CD4-positive, alpha-beta T cell treated with Interleukin-15 for 4 hours (primary cell): ENCODE measurements around the gene PLEKHA8.
A peak's percentile ranks its signal among the peaks of the same experiment; 100 is the strongest.

Experiments used
- DNase-seq: peaks from one replicate; pipeline ENCODE4 v3.0.0-alpha.2; 2020; ENCODE audit warnings: low spot score

The PLEKHA8 gene

GRCh38 chr7:30146127-30146612, 118.0 kb downstream of the PLEKHA8 start:
- no peak for DNase-seq

- DNase-seq, result no peak
Observed at GRCh38 chr7:30147223-30147622, 119.0 kb downstream of the PLEKHA8 start.

- no peak for DNase-seq
Observed at GRCh38 chr7:30147785-30148184, 119.6 kb downstream of the PLEKHA8 start.

DNA sequence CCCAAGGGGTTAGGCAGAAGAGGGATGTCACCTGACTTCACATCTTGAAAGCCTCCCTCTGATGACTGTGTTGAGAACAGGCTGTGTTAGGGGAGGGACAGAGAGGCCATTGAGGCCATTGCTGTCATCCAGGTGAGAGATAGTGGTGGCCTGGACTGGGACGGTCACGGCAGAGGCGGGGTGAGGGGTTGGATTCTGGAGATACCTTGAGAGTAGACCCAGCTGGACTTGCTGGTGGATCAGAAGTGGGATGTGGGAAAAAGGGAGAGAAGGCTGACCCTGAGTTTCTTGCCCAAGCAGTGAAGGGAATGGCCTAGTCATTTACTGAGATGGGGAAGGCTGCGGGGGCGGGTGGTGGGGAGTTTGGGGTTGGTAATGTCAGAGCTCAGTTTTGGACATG, 120.2 kb downstream of the PLEKHA8 start:
- no peak for DNase-seq

GRCh38 chr7:30148951-30149459, 120.8 kb downstream of the PLEKHA8 start:
- DNase-seq, result no peak

- no peak for DNase-seq
Observed at GRCh38 chr7:30149640-30150272, 121.5 kb downstream of the PLEKHA8 start.

- DNase-seq, result no peak
Observed at GRCh38 chr7:30150711-30151110, 122.5 kb downstream of the PLEKHA8 start.

GRCh38 chr7:30154111-30154587, 125.9 kb downstream of the PLEKHA8 start:
- DNase-seq, result no peak

DNA sequence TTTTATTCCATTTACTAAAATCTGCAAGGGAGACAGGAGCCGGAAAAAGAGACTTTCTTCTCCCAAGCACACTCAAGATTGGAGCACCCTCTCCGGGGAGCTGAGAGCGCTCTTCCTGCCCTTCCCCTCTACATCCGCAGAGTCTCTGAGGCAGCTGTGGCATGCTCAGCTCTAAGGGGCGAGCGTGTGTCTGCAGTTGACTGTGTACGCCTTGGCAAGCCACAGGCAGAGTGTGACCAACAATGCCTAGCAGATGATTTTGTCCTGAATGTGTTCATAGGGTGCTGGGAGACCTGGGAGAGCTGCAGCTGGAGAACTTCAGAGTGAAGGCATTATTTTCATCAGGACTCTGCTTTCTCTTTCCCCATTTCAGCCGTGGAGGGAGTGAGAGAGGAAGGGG, 127.3 kb downstream of the PLEKHA8 start:
- no peak for DNase-seq

DNA sequence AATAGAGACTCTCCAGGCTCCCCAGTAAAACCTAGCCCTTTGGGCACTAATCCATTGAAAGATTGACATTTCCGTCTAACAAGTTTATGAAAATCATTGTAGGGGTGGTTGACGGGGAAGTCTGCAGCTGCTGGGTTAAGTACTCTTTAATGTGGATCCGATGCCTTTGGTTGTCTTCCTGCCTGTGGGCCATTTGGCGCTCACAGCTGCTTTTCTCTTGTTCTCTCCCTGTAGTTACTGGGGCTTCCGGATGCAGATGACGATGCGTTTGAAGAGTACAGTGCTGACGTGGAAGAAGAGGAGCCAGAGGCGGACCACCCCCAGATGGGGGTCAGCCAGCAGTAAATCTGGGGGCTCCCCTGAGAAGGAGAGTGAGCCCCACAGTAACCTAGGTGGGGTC, 129.0 kb downstream of the PLEKHA8 start:
- no peak for DNase-seq

DNA sequence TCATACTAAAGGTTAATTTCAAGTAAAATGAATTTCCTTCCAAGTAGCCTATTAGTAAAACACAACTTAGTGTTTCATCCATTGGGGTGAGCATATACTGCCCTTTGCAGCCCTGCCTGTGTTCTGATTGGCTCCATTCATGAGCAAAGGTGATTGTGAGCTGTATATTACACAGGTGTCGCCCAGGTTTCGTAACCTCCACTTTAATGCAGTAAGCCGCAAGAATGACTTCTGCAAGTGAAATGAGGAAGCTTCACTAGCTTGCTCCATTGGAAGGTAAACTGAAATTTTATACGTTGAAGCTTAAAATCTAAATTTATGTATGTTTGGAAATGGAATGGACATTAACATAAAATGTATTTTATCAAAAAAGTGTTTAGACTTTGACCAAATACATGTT, 131.0 kb downstream of the PLEKHA8 start:
- no peak for DNase-seq

DNA sequence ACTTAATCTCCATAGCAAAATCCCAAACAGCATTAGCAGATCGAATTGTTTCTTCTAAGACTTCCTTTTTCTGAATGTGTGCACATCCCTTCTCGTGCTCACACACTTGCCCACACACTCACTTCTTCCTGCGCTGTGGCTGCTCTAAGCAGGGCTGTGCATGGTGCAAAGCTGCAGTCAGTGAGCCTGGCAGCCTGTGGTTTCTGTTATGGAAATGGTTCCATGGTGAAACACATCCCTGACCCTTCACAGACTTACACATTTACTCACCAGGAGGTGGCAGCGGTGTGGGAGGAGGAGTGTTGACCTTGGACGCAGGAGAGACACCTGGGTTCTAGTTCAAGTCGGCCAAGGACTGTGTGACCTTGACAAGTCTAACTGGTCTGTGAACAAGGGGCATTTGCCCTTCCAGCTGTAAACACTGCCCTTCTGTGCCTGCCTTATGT, 131.5 kb downstream of the PLEKHA8 start:
- peak; percentile 13 for DNase-seq

GRCh38 chr7:30160329-30160728, 132.1 kb downstream of the PLEKHA8 start:
- DNase-seq, result no peak

GRCh38 chr7:30162133-30162532, 133.9 kb downstream of the PLEKHA8 start:
- no peak for DNase-seq

GRCh38 chr7:30162622-30163124, 134.5 kb downstream of the PLEKHA8 start:
- DNase-seq, result peak; percentile 3

- peak; percentile 15 for DNase-seq
Observed at GRCh38 chr7:30163231-30163894, 135.2 kb downstream of the PLEKHA8 start.

DNA sequence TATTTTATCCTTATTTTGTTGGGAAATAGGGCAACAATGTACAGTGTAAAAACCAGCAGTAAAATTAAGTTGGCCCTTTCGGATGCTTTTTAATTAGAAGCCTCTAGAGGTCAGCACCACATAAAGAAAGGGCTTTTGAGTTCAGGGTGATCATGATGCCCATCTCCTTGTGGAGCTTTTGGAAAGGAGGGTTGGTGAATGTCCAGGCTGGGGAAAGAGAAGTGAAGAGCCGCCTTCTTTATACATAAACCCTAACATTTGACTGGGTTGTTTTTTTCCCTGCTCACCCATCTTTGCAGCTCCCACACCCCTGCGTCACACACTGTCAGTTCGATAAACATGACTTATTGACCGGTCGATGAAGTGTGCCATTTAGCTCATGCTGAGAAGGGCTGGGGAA, 136.4 kb downstream of the PLEKHA8 start:
- DNase-seq, result peak; percentile 32

GRCh38 chr7:30165590-30165989, 137.4 kb downstream of the PLEKHA8 start:
- DNase-seq, result no peak

DNA sequence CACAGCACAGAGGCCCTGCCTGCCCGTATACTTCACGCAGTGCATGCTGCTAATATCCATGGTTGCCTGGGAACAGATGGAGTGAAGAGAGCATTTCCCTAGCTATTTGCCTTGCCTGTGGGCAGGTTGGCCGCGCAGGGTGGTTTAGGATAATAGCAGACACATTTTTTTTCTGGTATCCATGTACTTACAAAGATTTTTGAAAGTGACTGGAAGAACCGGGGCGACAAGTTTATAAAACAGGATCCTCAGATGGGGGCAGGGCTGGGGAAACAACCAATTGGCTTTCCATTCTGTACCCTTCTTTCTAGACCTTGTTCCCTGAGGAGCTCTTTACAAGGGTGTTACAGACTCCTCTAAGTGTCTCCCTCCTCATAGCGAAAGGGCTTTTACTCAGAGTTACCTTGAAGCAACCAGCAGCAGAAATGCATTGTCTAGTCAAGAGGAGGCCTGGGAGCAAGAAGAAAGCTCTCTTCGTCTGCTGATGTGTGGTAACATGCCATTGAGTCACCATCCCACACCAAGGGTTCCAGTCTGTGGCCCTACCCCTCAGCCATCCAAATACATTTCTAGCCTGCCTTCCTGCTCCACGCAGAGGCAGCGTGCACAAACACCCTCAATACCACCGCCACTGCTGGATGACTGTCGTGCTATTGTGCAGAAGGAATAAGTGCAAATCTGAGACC, 138.1 kb downstream of the PLEKHA8 start:
- no peak for DNase-seq

DNA sequence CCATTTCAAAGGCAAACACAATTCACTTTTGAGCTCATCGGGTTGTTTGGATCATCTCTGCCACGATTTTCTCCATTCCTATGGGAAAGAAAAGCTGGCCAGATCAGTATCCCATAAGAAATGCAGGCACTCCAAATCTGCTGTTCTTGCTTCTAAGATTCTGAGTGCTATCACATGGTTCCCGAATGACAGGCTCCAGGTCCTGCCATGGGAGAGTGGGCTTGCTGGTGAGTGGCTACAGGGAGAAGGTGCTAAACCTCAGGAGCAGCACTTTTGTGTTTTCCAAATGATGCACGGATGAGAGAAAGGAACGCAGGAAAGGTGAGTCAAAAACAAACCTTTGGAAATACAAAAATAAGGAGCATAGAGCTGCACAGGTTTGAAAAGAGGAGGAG, 138.6 kb downstream of the PLEKHA8 start:
- no peak for DNase-seq

GRCh38 chr7:30167901-30168300, 139.7 kb downstream of the PLEKHA8 start:
- no peak for DNase-seq

DNA sequence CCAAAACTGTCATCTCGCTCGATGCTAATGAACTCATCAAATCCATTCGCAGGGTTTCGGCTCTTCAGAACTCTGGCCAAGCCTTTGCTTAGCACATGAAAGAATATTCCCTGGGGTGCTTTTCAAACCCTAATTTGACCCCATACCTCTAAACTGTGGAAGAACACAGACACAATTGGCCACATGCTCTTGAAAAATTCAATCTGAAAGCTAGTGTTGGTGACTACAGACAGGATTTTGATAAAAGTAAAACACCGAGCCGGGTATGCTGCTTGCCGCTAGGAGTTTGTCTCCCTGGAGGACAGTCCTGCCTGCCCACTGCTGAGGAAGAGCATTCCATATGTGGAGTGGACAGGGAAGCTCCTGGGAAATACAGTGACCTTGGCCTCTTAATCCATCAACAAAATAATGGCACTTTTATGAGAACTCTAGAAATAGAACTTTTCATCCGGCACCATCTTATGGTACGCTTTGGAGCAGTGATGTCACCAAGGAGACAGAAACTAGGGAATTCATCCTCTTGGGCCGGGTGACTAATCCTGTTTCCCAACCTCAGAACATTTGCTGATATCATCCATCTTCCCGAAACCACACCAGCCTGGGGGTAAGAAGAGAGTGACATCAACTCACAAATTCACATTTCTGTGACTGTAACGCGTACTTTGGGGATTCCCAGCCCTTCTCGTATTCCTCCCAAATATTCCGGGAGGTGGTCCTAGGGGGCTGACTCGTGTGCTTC, 140.8 kb downstream of the PLEKHA8 start:
- DNase-seq, result no peak
